Astrocyte (in vitro differentiated cells and primary cell): ENCODE measurements around the gene TEKT5.

Experiments used
- CTCF ChIP-seq: IDR thresholded peaks from 2 replicates; pipeline ENCODE4 v1.5.1; 2011; ENCODE audit warnings: low read depth, mild to moderate bottlenecking, inconsistent platforms, low read length, moderate library complexity; ENCODE audit not compliant: insufficient read depth
- EZH2 ChIP-seq: IDR thresholded peaks from 2 replicates; pipeline ENCODE4 v1.6.1; 2012; ENCODE audit warnings: mild to moderate bottlenecking, low read length, inconsistent platforms; ENCODE audit not compliant: insufficient read depth

- TF ChIP-seq CTCF (no peak), EZH2 (no peak)
Observed at GRCh38 chr16:10622036-10622921, 72.5 kb downstream of the TEKT5 start.
